ENCODE results near the gene TRMT2A.

The TRMT2A gene

GRCh38 chr22:20146777-20147176, 29.8 kb upstream of the TRMT2A start:
- no peak overlapping the region for H2AFZ ChIP-seq (ENCODE audit: low read length)
- H3K27ac ChIP-seq (ENCODE audit: low read length): no peak overlapping the region
- no peaks in the 10 kb centered on the region for H3F3A ChIP-seq (ENCODE audit: insufficient read depth, low read length)
- no peaks in the 10 kb centered on the region for H3K9me2 ChIP-seq (replicated peaks; ENCODE audit: insufficient read depth, low read length)
- H3K4me2 ChIP-seq (ENCODE audit: low read depth, low read length): no peak overlapping the region
- H3K9ac ChIP-seq (ENCODE audit: low read length): no peak overlapping the region
- DNase-seq: no peak
- TF ChIP-seq EZH2 (optimal IDR thresholded peaks at IDR 0.05; ENCODE audit: low read depth, low read length): no peak
- no peak for TF ChIP-seq CTCF (IDR thresholded peaks at IDR 0.05; ENCODE audit: low read length)
- TF ChIP-seq EZH2phosphoT487 (IDR thresholded peaks at IDR 0.05; ENCODE audit: low read length): no peak
- peaks cover 4% of the 10 kb centered on the region for H3K27me3 ChIP-seq (replicated peaks; ENCODE audit: insufficient read depth, low read length)
- H3K9me3 ChIP-seq (replicated peaks; ENCODE audit: insufficient read depth, low read length): no peaks in the 10 kb centered on the region
- no peaks in the 10 kb centered on the region for H3K36me3 ChIP-seq (replicated peaks; ENCODE audit: insufficient read depth, low read length)
- no peak overlapping the region for H3K4me3 ChIP-seq (ENCODE audit: low read length)
- no peaks in the 10 kb centered on the region for H3K79me2 ChIP-seq (ENCODE audit: low read length)
- H3K4me1 ChIP-seq (ENCODE audit: low read length): no peaks in the 10 kb centered on the region
- H4K20me1 ChIP-seq (ENCODE audit: insufficient read depth, low read length): no peaks in the 10 kb centered on the region

DNA sequence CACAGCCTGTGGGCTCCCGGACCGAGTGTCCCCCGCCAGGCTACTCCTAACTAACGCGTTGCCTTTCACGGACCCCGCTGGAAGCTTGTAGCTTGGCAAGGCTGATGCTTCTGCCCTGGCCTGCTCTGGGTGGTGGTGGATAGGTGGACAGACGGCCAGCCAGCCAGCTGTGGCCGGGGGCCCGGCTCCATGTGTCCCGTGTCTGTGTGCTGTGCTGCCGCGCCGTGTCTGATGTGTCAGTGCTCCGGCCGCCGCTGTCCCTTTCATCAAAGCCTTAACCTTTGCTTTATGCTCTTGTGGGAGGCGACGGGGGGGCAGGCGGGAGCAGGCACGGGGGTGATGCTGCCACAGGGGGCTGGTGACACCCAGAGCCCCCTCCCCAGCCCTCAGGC, 28.8 kb upstream of the TRMT2A start:
- Histone ChIP-seq H3K27ac (ENCODE audit: low read length) (no peak overlapping the region), H3K4me1 (ENCODE audit: low read length) (no peaks in the 10 kb centered on the region)
- TF ChIP-seq CTCF (IDR thresholded peaks at IDR 0.05; ENCODE audit: low read length) (no peak), EZH2phosphoT487 (IDR thresholded peaks at IDR 0.05; ENCODE audit: low read length) (no peak)

GRCh38 chr22:20145206-20145831, 28.3 kb upstream of the TRMT2A start:
- Histone ChIP-seq H3K4me1 (ENCODE audit: low read length) (no peaks in the 10 kb centered on the region), H3K27ac (ENCODE audit: low read length) (no peak overlapping the region)

More for the DNA sequence above, 28.8 kb upstream of the TRMT2A start:
- Histone ChIP-seq H3K4me3 (ENCODE audit: low read length) (no peak overlapping the region), H3K9me3 (replicated peaks; ENCODE audit: insufficient read depth, low read length) (no peaks in the 10 kb centered on the region), H4K20me1 (ENCODE audit: insufficient read depth, low read length) (no peaks in the 10 kb centered on the region), H3K27me3 (replicated peaks; ENCODE audit: insufficient read depth, low read length) (no peaks in the 10 kb centered on the region; the same call in none of the 2 replicates), H2AFZ (ENCODE audit: low read length) (no peak overlapping the region), H3K79me2 (ENCODE audit: low read length) (no peaks in the 10 kb centered on the region), H3F3A (ENCODE audit: insufficient read depth, low read length) (no peaks in the 10 kb centered on the region), H3K9ac (ENCODE audit: low read length) (no peak overlapping the region), H3K9me2 (replicated peaks; ENCODE audit: insufficient read depth, low read length) (no peaks in the 10 kb centered on the region), H3K36me3 (replicated peaks; ENCODE audit: insufficient read depth, low read length) (no peaks in the 10 kb centered on the region), H3K4me2 (ENCODE audit: low read depth, low read length) (no peak overlapping the region)
- DNase-seq: no peak

More at GRCh38 chr22:20145206-20145831, 28.3 kb upstream of the TRMT2A start:
- H3K36me3 ChIP-seq (replicated peaks; ENCODE audit: insufficient read depth, low read length): no peaks in the 10 kb centered on the region
- DNase-seq: no peak
- TF ChIP-seq EZH2 (optimal IDR thresholded peaks at IDR 0.05; ENCODE audit: low read depth, low read length) (no peak), EZH2phosphoT487 (IDR thresholded peaks at IDR 0.05; ENCODE audit: low read length) (no peak), CTCF (IDR thresholded peaks at IDR 0.05; ENCODE audit: low read length) (no peak)
- no peak overlapping the region for H3K4me3 ChIP-seq (ENCODE audit: low read length)
- no peak overlapping the region for H3K9ac ChIP-seq (ENCODE audit: low read length)
- H3F3A ChIP-seq (ENCODE audit: insufficient read depth, low read length): no peaks in the 10 kb centered on the region
- H4K20me1 ChIP-seq (ENCODE audit: insufficient read depth, low read length): no peaks in the 10 kb centered on the region
- no peaks in the 10 kb centered on the region for H3K9me2 ChIP-seq (replicated peaks; ENCODE audit: insufficient read depth, low read length)
- H3K27me3 ChIP-seq (replicated peaks; ENCODE audit: insufficient read depth, low read length): no peaks in the 10 kb centered on the region; the same call in none of the 2 replicates
- no peak overlapping the region for H2AFZ ChIP-seq (ENCODE audit: low read length)
- no peaks in the 10 kb centered on the region for H3K9me3 ChIP-seq (replicated peaks; ENCODE audit: insufficient read depth, low read length)
- H3K79me2 ChIP-seq (ENCODE audit: low read length): no peaks in the 10 kb centered on the region
- H3K4me2 ChIP-seq (ENCODE audit: low read depth, low read length): no peak overlapping the region
